GM19395 (cell line): ENCODE results near the gene TMPRSS3.

Source experiments
- ATAC-seq: cut with Tn5 transposase; IDR thresholded peaks from one replicate; pipeline ENCODE4 v1.9.1; 2021; ENCODE audit warnings: mild to moderate bottlenecking, moderate library complexity; ENCODE audit not compliant: unreplicated experiment

TMPRSS3 gene

GRCh38 chr21:42390193-42390592 is 5.7 kb downstream of the TMPRSS3 start:
- no peak for ATAC-seq

- no peak for ATAC-seq
Measured at GRCh38 chr21:42389449-42389835, 6.4 kb downstream of the TMPRSS3 start.

- no peak for ATAC-seq
Measured at GRCh38 chr21:42388740-42389448, 7.0 kb downstream of the TMPRSS3 start.

- ATAC-seq: no peak
Measured at GRCh38 chr21:42387843-42388340, 8.0 kb downstream of the TMPRSS3 start.

- ATAC-seq: no peak
Measured at GRCh38 chr21:42387164-42387563, 8.7 kb downstream of the TMPRSS3 start.

GRCh38 chr21:42386034-42386591 is 9.7 kb downstream of the TMPRSS3 start:
- ATAC-seq: no peak

GRCh38 chr21:42385619-42386018 is 10.2 kb downstream of the TMPRSS3 start:
- no peak for ATAC-seq

GRCh38 chr21:42384989-42385388 is 10.9 kb downstream of the TMPRSS3 start:
- ATAC-seq: no peak

GRCh38 chr21:42384156-42384945 is 11.5 kb downstream of the TMPRSS3 start:
- ATAC-seq: no peak

- ATAC-seq: no peak
Measured at GRCh38 chr21:42383331-42383730, 12.5 kb downstream of the TMPRSS3 start.

GRCh38 chr21:42382915-42383314 is 12.9 kb downstream of the TMPRSS3 start:
- ATAC-seq: no peak

GRCh38 chr21:42381347-42381984 is 14.4 kb downstream of the TMPRSS3 start:
- ATAC-seq: no peak

- ATAC-seq: no peak
Measured at GRCh38 chr21:42379426-42380215, 16.2 kb downstream of the TMPRSS3 start.

GRCh38 chr21:42378418-42378817 is 17.4 kb downstream of the TMPRSS3 start:
- no peak for ATAC-seq

- ATAC-seq: no peak
Measured at GRCh38 chr21:42377951-42378340, 17.9 kb downstream of the TMPRSS3 start.

- ATAC-seq: no peak
Measured at GRCh38 chr21:42377211-42377950, 18.5 kb downstream of the TMPRSS3 start.

GRCh38 chr21:42376338-42376982 is 19.4 kb downstream of the TMPRSS3 start:
- ATAC-seq: no peak

GRCh38 chr21:42375966-42376337 is 19.9 kb downstream of the TMPRSS3 start:
- no peak for ATAC-seq

GRCh38 chr21:42375506-42375905 is 20.3 kb downstream of the TMPRSS3 start:
- ATAC-seq: no peak
